ENCODE data around the gene MYLK3.

The MYLK3 gene

DNA sequence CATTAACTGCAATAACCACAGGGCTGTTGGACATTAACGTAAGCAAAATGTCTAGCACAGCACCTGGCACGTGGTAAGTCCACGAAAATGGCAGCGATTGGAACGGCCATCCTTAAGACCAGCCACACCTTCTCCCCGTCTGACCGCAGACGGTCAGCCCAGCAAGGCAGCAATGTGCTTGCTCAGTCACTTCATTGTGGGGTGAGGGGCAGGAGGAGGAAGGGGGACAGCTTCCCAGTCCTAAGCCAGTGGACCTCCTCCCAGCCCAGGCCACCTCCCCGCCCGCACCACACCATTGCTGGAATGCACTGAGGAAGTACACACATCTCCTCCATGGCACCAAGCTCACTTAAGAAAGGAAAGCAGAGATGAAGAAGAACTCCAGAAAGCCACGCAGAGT lies 8.6 kb upstream of the MYLK3 start:
- Histone ChIP-seq H3K9me3 (ENCODE audit: control insufficient read depth, low read depth, low read length) (no peaks in the 10 kb centered on the region), H3K27me3 (ENCODE audit: control insufficient read depth, insufficient read depth, low read length) (no peaks in the 10 kb centered on the region), H3K4me1 (ENCODE audit: control insufficient read depth, low read depth, low read length) (no peaks in the 10 kb centered on the region), H3K27ac (ENCODE audit: low read length) (no peak overlapping the region), H3K4me3 (ENCODE audit: low read length) (no peak overlapping the region), H3K9ac (ENCODE audit: low read length) (no peak overlapping the region), H3K36me3 (ENCODE audit: control insufficient read depth, low read depth, low read length) (no peaks in the 10 kb centered on the region)

- no peak overlapping the region for H3K27ac ChIP-seq (ENCODE audit: low read length)
- H3K4me3 ChIP-seq (ENCODE audit: low read length) = no peak overlapping the region
- no peaks in the 10 kb centered on the region for H3K36me3 ChIP-seq (ENCODE audit: control insufficient read depth, low read depth, low read length)
- H3K9ac ChIP-seq (ENCODE audit: low read length) = no peak overlapping the region
- H3K4me1 ChIP-seq (ENCODE audit: control insufficient read depth, low read depth, low read length) = peaks cover 9% of the 10 kb centered on the region
- H3K9me3 ChIP-seq (ENCODE audit: control insufficient read depth, low read depth, low read length) = no peaks in the 10 kb centered on the region
- no peaks in the 10 kb centered on the region for H3K27me3 ChIP-seq (ENCODE audit: control insufficient read depth, insufficient read depth, low read length)
Measured at GRCh38 chr16:46753015-46753414, 4.9 kb upstream of the MYLK3 start.

DNA sequence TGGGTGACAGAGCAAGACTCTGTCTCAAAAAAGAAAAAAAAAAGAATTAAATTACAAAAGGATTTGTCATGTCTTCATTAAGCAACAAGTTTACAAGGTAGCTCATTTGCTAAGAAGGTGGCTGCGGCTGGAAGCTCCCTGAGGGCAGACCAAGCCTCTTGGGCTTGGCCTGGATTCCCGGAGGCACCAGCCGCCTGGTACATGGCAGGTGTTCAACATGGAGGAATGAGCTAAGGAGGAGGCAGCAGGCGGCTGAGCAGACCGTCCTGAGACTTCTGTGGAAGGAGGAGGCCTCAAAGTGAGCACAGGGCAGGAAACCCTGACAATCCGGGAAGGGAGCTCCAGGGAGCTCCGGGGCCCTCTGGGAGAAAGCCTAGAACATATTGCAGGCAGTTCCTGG lies 3.2 kb upstream of the MYLK3 start:
- Histone ChIP-seq H3K9ac (ENCODE audit: low read length) (no peak overlapping the region), H3K4me1 (ENCODE audit: control insufficient read depth, low read depth, low read length) (peaks cover 11% of the 10 kb centered on the region), H3K27ac (ENCODE audit: low read length) (no peak overlapping the region), H3K27me3 (ENCODE audit: control insufficient read depth, insufficient read depth, low read length) (no peaks in the 10 kb centered on the region), H3K9me3 (ENCODE audit: control insufficient read depth, low read depth, low read length) (no peaks in the 10 kb centered on the region), H3K4me3 (ENCODE audit: low read length) (no peak overlapping the region), H3K36me3 (ENCODE audit: control insufficient read depth, low read depth, low read length) (no peaks in the 10 kb centered on the region)

- Histone ChIP-seq H3K27ac (ENCODE audit: low read length) (no peak overlapping the region), H3K9me3 (ENCODE audit: control insufficient read depth, low read depth, low read length) (no peaks in the 10 kb centered on the region), H3K4me1 (ENCODE audit: control insufficient read depth, low read depth, low read length) (peaks cover 11% of the 10 kb centered on the region), H3K4me3 (ENCODE audit: low read length) (no peak overlapping the region), H3K9ac (ENCODE audit: low read length) (no peak overlapping the region), H3K27me3 (ENCODE audit: control insufficient read depth, insufficient read depth, low read length) (no peaks in the 10 kb centered on the region), H3K36me3 (ENCODE audit: control insufficient read depth, low read depth, low read length) (no peaks in the 10 kb centered on the region)
Measured at GRCh38 chr16:46748775-46749705, 896 bp upstream of the MYLK3 start.

- H3K36me3 ChIP-seq (ENCODE audit: control insufficient read depth, low read depth, low read length) = no peaks in the 10 kb centered on the region
- no peak overlapping the region for H3K9ac ChIP-seq (ENCODE audit: low read length)
- no peaks in the 10 kb centered on the region for H3K27me3 ChIP-seq (ENCODE audit: control insufficient read depth, insufficient read depth, low read length)
- H3K9me3 ChIP-seq (ENCODE audit: control insufficient read depth, low read depth, low read length) = no peaks in the 10 kb centered on the region
- peaks cover 14% of the 10 kb centered on the region for H3K4me1 ChIP-seq (ENCODE audit: control insufficient read depth, low read depth, low read length)
- no peak overlapping the region for H3K4me3 ChIP-seq (ENCODE audit: low read length)
- no peak overlapping the region for H3K27ac ChIP-seq (ENCODE audit: low read length)
Measured at GRCh38 chr16:46746821-46747776, 1.0 kb downstream of the MYLK3 start.

GRCh38 chr16:46745617-46746016 lies 2.5 kb downstream of the MYLK3 start:
- H3K4me1 ChIP-seq (ENCODE audit: control insufficient read depth, low read depth, low read length) = peaks cover 14% of the 10 kb centered on the region
- no peaks in the 10 kb centered on the region for H3K36me3 ChIP-seq (ENCODE audit: control insufficient read depth, low read depth, low read length)
- H3K9ac ChIP-seq (ENCODE audit: low read length) = no peak overlapping the region
- H3K4me3 ChIP-seq (ENCODE audit: low read length) = no peak overlapping the region
- H3K27me3 ChIP-seq (ENCODE audit: control insufficient read depth, insufficient read depth, low read length) = no peaks in the 10 kb centered on the region
- no peak overlapping the region for H3K27ac ChIP-seq (ENCODE audit: low read length)
- no peaks in the 10 kb centered on the region for H3K9me3 ChIP-seq (ENCODE audit: control insufficient read depth, low read depth, low read length)

DNA sequence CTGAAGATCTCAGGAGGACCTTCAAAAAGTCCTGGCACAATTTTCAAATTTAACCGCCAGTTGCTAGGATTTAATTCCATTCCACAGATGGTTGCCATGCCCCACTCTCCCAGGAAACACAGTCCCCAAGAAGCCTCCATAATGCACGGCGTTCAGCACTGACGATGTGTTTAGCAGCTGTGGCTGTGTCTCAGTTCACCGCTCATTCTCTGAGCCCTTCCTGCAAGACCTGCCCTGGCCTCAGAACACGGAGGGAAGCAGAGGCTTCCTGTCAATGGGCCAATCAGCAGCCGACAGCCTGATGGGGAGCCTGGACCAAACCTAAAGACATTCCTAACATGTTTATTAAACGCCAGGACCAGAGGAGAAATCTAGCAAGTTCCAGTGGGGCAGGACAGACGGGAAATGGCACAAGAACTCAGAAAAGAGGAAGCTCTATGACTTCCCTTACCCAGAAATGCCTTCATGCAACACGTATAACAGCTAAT lies 4.9 kb downstream of the MYLK3 start:
- H3K9me3 ChIP-seq (ENCODE audit: control insufficient read depth, low read depth, low read length) = no peaks in the 10 kb centered on the region
- no peak overlapping the region for H3K4me3 ChIP-seq (ENCODE audit: low read length)
- no peaks in the 10 kb centered on the region for H3K27me3 ChIP-seq (ENCODE audit: control insufficient read depth, insufficient read depth, low read length)
- H3K9ac ChIP-seq (ENCODE audit: low read length) = no peak overlapping the region
- H3K4me1 ChIP-seq (ENCODE audit: control insufficient read depth, low read depth, low read length) = peaks cover 8% of the 10 kb centered on the region
- no peaks in the 10 kb centered on the region for H3K36me3 ChIP-seq (ENCODE audit: control insufficient read depth, low read depth, low read length)
- no peak overlapping the region for H3K27ac ChIP-seq (ENCODE audit: low read length)

DNA sequence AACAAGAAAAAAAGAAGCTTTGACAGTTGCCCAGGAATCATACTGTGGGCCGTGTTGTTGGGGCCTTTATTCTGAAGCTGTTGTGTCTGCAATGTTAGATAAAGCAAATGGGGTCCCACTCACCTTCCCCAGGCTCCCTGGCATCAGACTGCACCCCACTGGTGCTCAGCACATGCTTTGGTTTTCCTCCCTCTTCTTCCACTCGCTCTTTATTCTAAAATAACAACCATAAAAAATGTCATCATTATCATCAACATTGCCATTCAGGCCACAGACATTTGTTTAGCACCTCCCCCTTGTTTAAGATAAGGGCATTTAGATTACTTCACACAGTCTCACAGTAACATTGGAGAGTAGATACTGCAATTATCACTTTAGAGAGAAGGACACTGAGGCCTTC lies 8.2 kb downstream of the MYLK3 start:
- H3K27me3 ChIP-seq (ENCODE audit: control insufficient read depth, insufficient read depth, low read length) = no peaks in the 10 kb centered on the region
- H3K4me1 ChIP-seq (ENCODE audit: control insufficient read depth, low read depth, low read length) = peaks cover 3% of the 10 kb centered on the region
- H3K9me3 ChIP-seq (ENCODE audit: control insufficient read depth, low read depth, low read length) = no peaks in the 10 kb centered on the region
- no peak overlapping the region for H3K27ac ChIP-seq (ENCODE audit: low read length)
- no peaks in the 10 kb centered on the region for H3K36me3 ChIP-seq (ENCODE audit: control insufficient read depth, low read depth, low read length)
- no peak overlapping the region for H3K9ac ChIP-seq (ENCODE audit: low read length)
- H3K4me3 ChIP-seq (ENCODE audit: low read length) = no peak overlapping the region

DNA sequence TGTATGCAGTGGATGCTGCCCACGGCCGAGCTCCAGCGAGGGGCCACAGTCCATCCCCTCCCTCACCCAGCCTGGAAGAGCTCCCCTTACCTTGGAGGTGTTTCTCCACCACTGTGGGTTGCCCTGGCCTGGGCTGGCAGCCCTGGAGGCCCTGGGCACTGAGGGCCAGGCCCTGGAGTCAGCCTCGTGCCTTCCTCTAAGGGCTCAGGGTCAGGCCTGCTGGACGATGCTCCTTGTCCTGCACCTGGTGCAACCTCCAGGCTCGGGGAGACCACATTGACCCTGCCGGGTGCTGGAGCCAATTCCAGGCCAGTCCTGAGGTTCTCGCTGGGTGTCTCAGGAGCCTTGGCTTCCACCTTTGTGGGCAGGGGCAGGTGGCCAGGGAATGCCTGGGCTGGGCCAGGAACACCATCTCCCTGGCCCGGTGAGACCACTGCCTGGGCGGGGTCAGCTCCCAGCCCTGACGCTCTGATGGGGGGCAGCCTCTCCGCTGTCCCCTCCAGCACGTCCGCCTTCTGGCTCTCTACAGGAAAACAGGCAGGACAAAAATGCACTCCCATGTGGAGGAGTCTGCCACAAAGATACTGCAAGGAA lies 10.4 kb downstream of the MYLK3 start:
- Histone ChIP-seq H3K27me3 (ENCODE audit: control insufficient read depth, insufficient read depth, low read length) (no peaks in the 10 kb centered on the region), H3K36me3 (ENCODE audit: control insufficient read depth, low read depth, low read length) (no peaks in the 10 kb centered on the region), H3K9ac (ENCODE audit: low read length) (no peak overlapping the region), H3K4me3 (ENCODE audit: low read length) (no peak overlapping the region), H3K4me1 (ENCODE audit: control insufficient read depth, low read depth, low read length) (no peaks in the 10 kb centered on the region), H3K27ac (ENCODE audit: low read length) (no peak overlapping the region), H3K9me3 (ENCODE audit: control insufficient read depth, low read depth, low read length) (no peaks in the 10 kb centered on the region)

- Histone ChIP-seq H3K27me3 (ENCODE audit: control insufficient read depth, insufficient read depth, low read length) (no peaks in the 10 kb centered on the region), H3K27ac (ENCODE audit: low read length) (no peak overlapping the region), H3K9ac (ENCODE audit: low read length) (no peak overlapping the region), H3K4me3 (ENCODE audit: low read length) (no peak overlapping the region), H3K4me1 (ENCODE audit: control insufficient read depth, low read depth, low read length) (no peaks in the 10 kb centered on the region), H3K36me3 (ENCODE audit: control insufficient read depth, low read depth, low read length) (no peaks in the 10 kb centered on the region), H3K9me3 (ENCODE audit: control insufficient read depth, low read depth, low read length) (no peaks in the 10 kb centered on the region)
Measured at GRCh38 chr16:46736695-46737094, 11.4 kb downstream of the MYLK3 start.

GRCh38 chr16:46733319-46733830 lies 14.8 kb downstream of the MYLK3 start:
- Histone ChIP-seq H3K9me3 (ENCODE audit: control insufficient read depth, low read depth, low read length) (no peaks in the 10 kb centered on the region), H3K27me3 (ENCODE audit: control insufficient read depth, insufficient read depth, low read length) (no peaks in the 10 kb centered on the region), H3K27ac (ENCODE audit: low read length) (no peak overlapping the region), H3K9ac (ENCODE audit: low read length) (no peak overlapping the region), H3K36me3 (ENCODE audit: control insufficient read depth, low read depth, low read length) (no peaks in the 10 kb centered on the region), H3K4me1 (ENCODE audit: control insufficient read depth, low read depth, low read length) (no peaks in the 10 kb centered on the region), H3K4me3 (ENCODE audit: low read length) (no peak overlapping the region)
